ENCODE results near the gene DMRTA1.

DNA sequence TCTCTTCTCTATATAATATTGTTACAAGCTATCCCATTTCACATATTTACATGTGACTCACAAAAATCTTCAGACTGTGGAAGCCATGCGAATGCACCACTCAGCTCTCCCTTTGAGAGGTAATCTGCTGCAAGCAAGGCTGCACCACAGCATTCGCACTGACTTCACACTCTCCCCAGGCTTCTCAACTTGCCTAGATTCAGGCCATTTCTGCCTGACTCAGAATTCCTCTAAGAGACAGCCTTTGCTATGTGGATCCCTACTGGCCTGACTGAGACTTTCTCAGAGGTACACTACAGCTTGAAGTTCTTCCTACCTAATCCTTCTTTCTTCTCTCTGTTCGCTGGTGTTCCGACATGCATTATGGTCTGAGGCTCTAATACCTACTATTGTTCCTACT, 21.1 kb upstream of the DMRTA1 start:
- TF ChIP-seq POLR2A (IDR thresholded peaks at IDR 0.05) (no peak), CTCF (IDR thresholded peaks at IDR 0.05) (no peak), POLR2AphosphoS5 (IDR thresholded peaks at IDR 0.05) (no peak)
